Thoracic aorta (tissue), 2 donors: ENCODE results near the gene SOX8. TPM values are rescaled to one million over a fixed set of nuclear protein-coding genes. Genes with fewer than 3 reads are reported as not detected.
A peak's percentile ranks its signal among the peaks of the same experiment; 100 is the strongest.

Experiments
- ATAC-seq: fragments of 150-250 bp; one replicate; pipeline ENCODE4 v1.8.0; 2017; ENCODE audit warnings: low read depth; ENCODE audit not compliant: insufficient number of reproducible peaks, low FRiP score
- DNase-seq: peaks from one replicate; pipeline ENCODE4 v3.0.0-alpha.2; 2020; ENCODE audit warnings: low spot score
- H3K27ac ChIP-seq, 2 donors: fragments of 200-600 bp; sonication (generic); 1 replicate in 1 of 2; 2 replicates in 1 of 2; pipeline ENCODE4 v1.5.1; 2016; ENCODE audit warnings: mild to moderate bottlenecking in 2 of 2, moderate library complexity in 2 of 2
- H3K27me3 ChIP-seq: fragments of 200-600 bp; sonication (generic); replicated peaks from 2 replicates; pipeline ENCODE4 v1.6.0; 2016; ENCODE audit warnings: mild to moderate bottlenecking; ENCODE audit not compliant: insufficient read depth
- H3K36me3 ChIP-seq: fragments of 200-600 bp; sonication (generic); one replicate; pipeline ENCODE4 v1.5.1; 2016
- H3K4me1 ChIP-seq, 2 donors: fragments of 200-600 bp; sonication (generic); 1 replicate in 1 of 2; 2 replicates in 1 of 2; pipeline versions ENCODE4 v1.5.1 to v1.6.0; 2016; ENCODE audit warnings: low read depth in 2 of 2, mild to moderate bottlenecking in 1 of 2; ENCODE audit not compliant: control insufficient read depth in 1 of 2
- H3K4me3 ChIP-seq: fragments of 200-600 bp; sonication (generic); 2 replicates; pipeline ENCODE4 v1.5.1; 2016; ENCODE audit warnings: mild to moderate bottlenecking
- H3K9me3 ChIP-seq: fragments of 200-600 bp; sonication (generic); 2 replicates; pipeline ENCODE4 v1.5.1; 2016
- CTCF ChIP-seq: fragments of 200-600 bp; sonication (generic); IDR thresholded peaks from one replicate; pipeline ENCODE4 v1.5.1; 2019; ENCODE audit warnings: antibody characterized with exemption
- total RNA-seq, 2 donors: library from RNA; depleted of rRNA; stranded (reverse); fragments of >200 nt; gene quantifications; one replicate each; pipeline versions ENCODE4 v1.1.0 to v1.2.3, GENCODE V29; 2016

SOX8 gene
- total RNA-seq, 2 donors from 2014 or later: 5.7 to 10.1 TPM

- H3K27me3 ChIP-seq: no peaks in the 10 kb centered on the region
- no peak overlapping the region for H3K4me3 ChIP-seq
- ATAC-seq (no peak), DNase-seq (no peak)
- TF ChIP-seq CTCF: no peak
- no peaks in the 10 kb centered on the region for H3K36me3 ChIP-seq
- H3K9me3 ChIP-seq: no peaks in the 10 kb centered on the region
- peaks cover 22 to 47% of the 10 kb centered on the region in 2 donors for H3K4me1 ChIP-seq
- H3K27ac ChIP-seq: no peak overlapping the region
Measured at GRCh38 chr16:974001-974601, 7.5 kb upstream of the SOX8 start.

- Histone ChIP-seq H3K4me1 (peaks cover 16 to 46% of the 10 kb centered on the region in 2 donors), H3K36me3 (no peaks in the 10 kb centered on the region), H3K4me3 (no peak overlapping the region), H3K9me3 (no peaks in the 10 kb centered on the region), H3K27me3 (no peaks in the 10 kb centered on the region), H3K27ac (no peak overlapping the region)
- ATAC-seq: no peak
- no peak for TF ChIP-seq CTCF
- no peak for DNase-seq
Measured at GRCh38 chr16:974611-975261, 6.8 kb upstream of the SOX8 start.

- H3K4me3 ChIP-seq: no peak overlapping the region
- peaks cover 17 to 46% of the 10 kb centered on the region in 2 donors for H3K4me1 ChIP-seq
- TF ChIP-seq CTCF: no peak
- ATAC-seq: no peak
- peak overlapping the region; percentile 86 to 98 for H3K27ac ChIP-seq
- no peaks in the 10 kb centered on the region for H3K36me3 ChIP-seq
- no peak for DNase-seq
- H3K9me3 ChIP-seq: no peaks in the 10 kb centered on the region
- H3K27me3 ChIP-seq: no peaks in the 10 kb centered on the region
Measured at GRCh38 chr16:975291-975690, 6.3 kb upstream of the SOX8 start.

- DNase-seq: no peak
- peak overlapping the region; percentile 86 to 98 for H3K27ac ChIP-seq
- no peaks in the 10 kb centered on the region for H3K9me3 ChIP-seq
- H3K4me3 ChIP-seq: peak overlapping the region; percentile 48
- H3K36me3 ChIP-seq: no peaks in the 10 kb centered on the region
- no peak for TF ChIP-seq CTCF
- H3K4me1 ChIP-seq: peaks cover 21 to 51% of the 10 kb centered on the region in 2 donors
- no peaks in the 10 kb centered on the region for H3K27me3 ChIP-seq
- no peak for ATAC-seq
Measured at GRCh38 chr16:976389-976931, 5.1 kb upstream of the SOX8 start.

GRCh38 chr16:977081-977701 is 4.4 kb upstream of the SOX8 start:
- DNase-seq: no peak
- ATAC-seq: peak; percentile 44
- Histone ChIP-seq H3K9me3 (no peaks in the 10 kb centered on the region), H3K27me3 (no peaks in the 10 kb centered on the region), H3K36me3 (no peaks in the 10 kb centered on the region), H3K4me3 (peak overlapping the region; percentile 48), H3K27ac (peak overlapping the region; percentile 86 to 98), H3K4me1 (peaks cover 21 to 55% of the 10 kb centered on the region in 2 donors)
- TF ChIP-seq CTCF: no peak
